ENCODE measurements around the gene DIAPH2. TPM values are rescaled to one million over a fixed set of nuclear protein-coding genes. Genes with fewer than 3 reads are reported as not detected.

The DIAPH2 gene
- total and polyA plus RNA-seq, 2 experiments from 2014 or later, result 16.2 to 56.6 TPM

DNA sequence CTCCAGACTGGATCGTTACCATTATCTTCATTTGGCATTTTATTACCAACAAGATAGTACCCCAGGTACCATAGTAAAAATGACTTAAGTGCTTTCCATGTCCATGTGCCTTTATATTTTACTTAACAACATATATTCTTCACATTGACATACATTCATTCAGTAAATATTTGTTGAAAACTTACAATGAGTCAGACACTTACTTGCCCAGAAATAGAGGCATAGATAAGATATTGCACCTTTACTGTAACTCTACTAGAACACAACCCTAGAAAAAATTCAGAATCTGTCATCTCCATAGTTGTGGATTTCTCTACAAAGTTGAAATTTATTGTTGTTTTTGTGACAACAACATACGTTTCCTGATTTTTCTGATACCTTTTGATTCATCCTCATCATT lies 839.7 kb downstream of the DIAPH2 start:
- no peak for DNase-seq (ENCODE audit: low spot score)
- no peak overlapping the region for H3K27ac Mint-ChIP-seq
- no peak overlapping the region for H3K27ac ChIP-seq (ENCODE audit: low read depth)
- no peak overlapping the region for H3K4me3 Mint-ChIP-seq
- H3K9me3 Mint-ChIP-seq, result peaks cover 6% of the 10 kb centered on the region; the same call in 2 of the 3 replicates
- no peaks in the 10 kb centered on the region for H3K4me1 ChIP-seq (ENCODE audit: insufficient read depth)
- H3K36me3 ChIP-seq (ENCODE audit: insufficient read depth), result no peaks in the 10 kb centered on the region
- no peak for TF ChIP-seq ZNF114 (CRISPR knock-in tag; IDR thresholded peaks at IDR 0.05)
- no peak for TF ChIP-seq NANOG (IDR thresholded peaks at IDR 0.05; ENCODE audit: borderline replicate concordance)
- TF ChIP-seq, protein P1, sequence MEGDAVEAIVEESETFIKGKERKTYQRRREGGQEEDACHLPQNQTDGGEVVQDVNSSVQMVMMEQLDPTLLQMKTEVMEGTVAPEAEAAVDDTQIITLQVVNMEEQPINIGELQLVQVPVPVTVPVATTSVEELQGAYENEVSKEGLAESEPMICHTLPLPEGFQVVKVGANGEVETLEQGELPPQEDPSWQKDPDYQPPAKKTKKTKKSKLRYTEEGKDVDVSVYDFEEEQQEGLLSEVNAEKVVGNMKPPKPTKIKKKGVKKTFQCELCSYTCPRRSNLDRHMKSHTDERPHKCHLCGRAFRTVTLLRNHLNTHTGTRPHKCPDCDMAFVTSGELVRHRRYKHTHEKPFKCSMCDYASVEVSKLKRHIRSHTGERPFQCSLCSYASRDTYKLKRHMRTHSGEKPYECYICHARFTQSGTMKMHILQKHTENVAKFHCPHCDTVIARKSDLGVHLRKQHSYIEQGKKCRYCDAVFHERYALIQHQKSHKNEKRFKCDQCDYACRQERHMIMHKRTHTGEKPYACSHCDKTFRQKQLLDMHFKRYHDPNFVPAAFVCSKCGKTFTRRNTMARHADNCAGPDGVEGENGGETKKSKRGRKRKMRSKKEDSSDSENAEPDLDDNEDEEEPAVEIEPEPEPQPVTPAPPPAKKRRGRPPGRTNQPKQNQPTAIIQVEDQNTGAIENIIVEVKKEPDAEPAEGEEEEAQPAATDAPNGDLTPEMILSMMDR (conservative IDR thresholded peaks at IDR 0.05; ENCODE audit: low read depth in 2 of 2), result no peak
- no peak for TF ChIP-seq JUNB (IDR thresholded peaks at IDR 0.05; ENCODE audit: unreplicated experiment)
- TF ChIP-seq STAT1 (IDR thresholded peaks at IDR 0.05; ENCODE audit: unreplicated experiment), result no peak
- TF ChIP-seq, protein P2, sequence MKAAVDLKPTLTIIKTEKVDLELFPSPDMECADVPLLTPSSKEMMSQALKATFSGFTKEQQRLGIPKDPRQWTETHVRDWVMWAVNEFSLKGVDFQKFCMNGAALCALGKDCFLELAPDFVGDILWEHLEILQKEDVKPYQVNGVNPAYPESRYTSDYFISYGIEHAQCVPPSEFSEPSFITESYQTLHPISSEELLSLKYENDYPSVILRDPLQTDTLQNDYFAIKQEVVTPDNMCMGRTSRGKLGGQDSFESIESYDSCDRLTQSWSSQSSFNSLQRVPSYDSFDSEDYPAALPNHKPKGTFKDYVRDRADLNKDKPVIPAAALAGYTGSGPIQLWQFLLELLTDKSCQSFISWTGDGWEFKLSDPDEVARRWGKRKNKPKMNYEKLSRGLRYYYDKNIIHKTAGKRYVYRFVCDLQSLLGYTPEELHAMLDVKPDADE (IDR thresholded peaks at IDR 0.05), result no peak
- TF ChIP-seq EZH2phosphoT487 (IDR thresholded peaks at IDR 0.05; ENCODE audit: unreplicated experiment), result no peak
- no peak for TF ChIP-seq EZH2 (IDR thresholded peaks at IDR 0.05; ENCODE audit: low read depth, unreplicated experiment)
- TF ChIP-seq, protein P3, sequence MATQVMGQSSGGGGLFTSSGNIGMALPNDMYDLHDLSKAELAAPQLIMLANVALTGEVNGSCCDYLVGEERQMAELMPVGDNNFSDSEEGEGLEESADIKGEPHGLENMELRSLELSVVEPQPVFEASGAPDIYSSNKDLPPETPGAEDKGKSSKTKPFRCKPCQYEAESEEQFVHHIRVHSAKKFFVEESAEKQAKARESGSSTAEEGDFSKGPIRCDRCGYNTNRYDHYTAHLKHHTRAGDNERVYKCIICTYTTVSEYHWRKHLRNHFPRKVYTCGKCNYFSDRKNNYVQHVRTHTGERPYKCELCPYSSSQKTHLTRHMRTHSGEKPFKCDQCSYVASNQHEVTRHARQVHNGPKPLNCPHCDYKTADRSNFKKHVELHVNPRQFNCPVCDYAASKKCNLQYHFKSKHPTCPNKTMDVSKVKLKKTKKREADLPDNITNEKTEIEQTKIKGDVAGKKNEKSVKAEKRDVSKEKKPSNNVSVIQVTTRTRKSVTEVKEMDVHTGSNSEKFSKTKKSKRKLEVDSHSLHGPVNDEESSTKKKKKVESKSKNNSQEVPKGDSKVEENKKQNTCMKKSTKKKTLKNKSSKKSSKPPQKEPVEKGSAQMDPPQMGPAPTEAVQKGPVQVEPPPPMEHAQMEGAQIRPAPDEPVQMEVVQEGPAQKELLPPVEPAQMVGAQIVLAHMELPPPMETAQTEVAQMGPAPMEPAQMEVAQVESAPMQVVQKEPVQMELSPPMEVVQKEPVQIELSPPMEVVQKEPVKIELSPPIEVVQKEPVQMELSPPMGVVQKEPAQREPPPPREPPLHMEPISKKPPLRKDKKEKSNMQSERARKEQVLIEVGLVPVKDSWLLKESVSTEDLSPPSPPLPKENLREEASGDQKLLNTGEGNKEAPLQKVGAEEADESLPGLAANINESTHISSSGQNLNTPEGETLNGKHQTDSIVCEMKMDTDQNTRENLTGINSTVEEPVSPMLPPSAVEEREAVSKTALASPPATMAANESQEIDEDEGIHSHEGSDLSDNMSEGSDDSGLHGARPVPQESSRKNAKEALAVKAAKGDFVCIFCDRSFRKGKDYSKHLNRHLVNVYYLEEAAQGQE (IDR thresholded peaks at IDR 0.05; ENCODE audit: unreplicated experiment), result no peak
- H2AFZ ChIP-seq, result no peak overlapping the region
- no peak overlapping the region for H3K4me3 ChIP-seq
- no peaks in the 10 kb centered on the region for H4K20me1 ChIP-seq (replicated peaks; ENCODE audit: insufficient read depth)
- no peaks in the 10 kb centered on the region for H3K27me3 Mint-ChIP-seq (ENCODE audit: insufficient read depth, low read depth, poor library complexity)
- no peaks in the 10 kb centered on the region for H3K79me2 ChIP-seq (replicated peaks; ENCODE audit: insufficient read depth)
- H3K4me1 Mint-ChIP-seq, result peaks cover 10% of the 10 kb centered on the region
- no peaks in the 10 kb centered on the region for H3K27me3 ChIP-seq (ENCODE audit: insufficient read depth)
- peaks cover 14% of the 10 kb centered on the region for H3K36me3 Mint-ChIP-seq (ENCODE audit: low read depth)
- H3K9me2 ChIP-seq (ENCODE audit: insufficient read depth), result no peaks in the 10 kb centered on the region
- H3K4me2 ChIP-seq, result no peak overlapping the region
- no peak for ATAC-seq
- H3F3A ChIP-seq (replicated peaks; ENCODE audit: low read depth), result no peaks in the 10 kb centered on the region

DNA sequence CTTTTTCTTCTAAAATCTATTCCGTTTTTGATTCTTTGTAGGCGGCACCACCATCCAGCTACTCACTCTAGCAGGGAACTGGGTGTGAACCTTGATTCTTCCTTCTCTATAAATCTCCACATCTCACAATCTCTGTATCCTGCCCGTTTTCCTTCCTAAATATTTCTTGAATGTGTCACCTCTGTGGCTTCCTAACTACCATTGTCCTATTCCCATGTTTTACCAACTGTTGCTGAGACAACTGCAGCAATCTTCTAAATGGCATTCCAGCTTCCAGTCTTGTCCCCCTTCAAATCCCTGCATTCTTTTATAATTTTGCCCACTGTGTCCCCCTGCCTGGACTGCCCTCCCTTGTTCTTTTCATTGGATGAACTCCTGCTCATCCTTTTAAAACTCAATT lies 840.4 kb downstream of the DIAPH2 start:
- Histone ChIP-seq H3K4me1 (ENCODE audit: insufficient read depth) (no peaks in the 10 kb centered on the region), H3K27ac (ENCODE audit: low read depth) (no peak overlapping the region)

More for the DNA sequence above, 840.4 kb downstream of the DIAPH2 start:
- Histone ChIP-seq H3K79me2 (replicated peaks; ENCODE audit: insufficient read depth) (no peaks in the 10 kb centered on the region), H3K36me3 (ENCODE audit: insufficient read depth) (no peaks in the 10 kb centered on the region), H3K27me3 (ENCODE audit: insufficient read depth) (no peaks in the 10 kb centered on the region), H3F3A (replicated peaks; ENCODE audit: low read depth) (no peaks in the 10 kb centered on the region), H3K4me2 (no peak overlapping the region), H3K9me2 (ENCODE audit: insufficient read depth) (no peaks in the 10 kb centered on the region), H3K4me3 (no peak overlapping the region), H2AFZ (no peak overlapping the region), H4K20me1 (replicated peaks; ENCODE audit: insufficient read depth) (no peaks in the 10 kb centered on the region)
- Mint-ChIP-seq H3K27me3 (ENCODE audit: insufficient read depth, low read depth, poor library complexity) (no peaks in the 10 kb centered on the region), H3K9me3 (peaks cover 13% of the 10 kb centered on the region), H3K27ac (no peak overlapping the region), H3K36me3 (ENCODE audit: low read depth) (peaks cover 21% of the 10 kb centered on the region), H3K4me3 (no peak overlapping the region), H3K4me1 (peaks cover 10% of the 10 kb centered on the region)
- DNase-seq (ENCODE audit: low spot score) (no peak), ATAC-seq (no peak)
- TF ChIP-seq POLR2AphosphoS5 (IDR thresholded peaks at IDR 0.05; ENCODE audit: low read depth) (no peak), ZNF114 (CRISPR knock-in tag; IDR thresholded peaks at IDR 0.05) (no peak), JUNB (IDR thresholded peaks at IDR 0.05; ENCODE audit: unreplicated experiment) (no peak), STAT1 (IDR thresholded peaks at IDR 0.05; ENCODE audit: unreplicated experiment) (no peak)
- TF ChIP-seq, protein P3 (IDR thresholded peaks at IDR 0.05; ENCODE audit: unreplicated experiment), result no peak

Data from GM23338 (cell line).